GM19468 (cell line): ENCODE measurements around the gene MRPL32.
A peak's percentile ranks its signal among the peaks of the same experiment; 100 is the strongest.
"Not testable (repeated sequence)": the region's sequence is repeated elsewhere in the genome, so short reads cannot be mapped to it uniquely, and the experiment has no call there.

ENCODE experiments used
- ATAC-seq: cut with Tn5 transposase; IDR thresholded peaks from one replicate; pipeline ENCODE4 v1.9.1; 2021; ENCODE audit warnings: mild to moderate bottlenecking, moderate library complexity, moderate number of reproducible peaks; ENCODE audit not compliant: unreplicated experiment; ENCODE audit errors: extremely low read depth

The MRPL32 gene

DNA sequence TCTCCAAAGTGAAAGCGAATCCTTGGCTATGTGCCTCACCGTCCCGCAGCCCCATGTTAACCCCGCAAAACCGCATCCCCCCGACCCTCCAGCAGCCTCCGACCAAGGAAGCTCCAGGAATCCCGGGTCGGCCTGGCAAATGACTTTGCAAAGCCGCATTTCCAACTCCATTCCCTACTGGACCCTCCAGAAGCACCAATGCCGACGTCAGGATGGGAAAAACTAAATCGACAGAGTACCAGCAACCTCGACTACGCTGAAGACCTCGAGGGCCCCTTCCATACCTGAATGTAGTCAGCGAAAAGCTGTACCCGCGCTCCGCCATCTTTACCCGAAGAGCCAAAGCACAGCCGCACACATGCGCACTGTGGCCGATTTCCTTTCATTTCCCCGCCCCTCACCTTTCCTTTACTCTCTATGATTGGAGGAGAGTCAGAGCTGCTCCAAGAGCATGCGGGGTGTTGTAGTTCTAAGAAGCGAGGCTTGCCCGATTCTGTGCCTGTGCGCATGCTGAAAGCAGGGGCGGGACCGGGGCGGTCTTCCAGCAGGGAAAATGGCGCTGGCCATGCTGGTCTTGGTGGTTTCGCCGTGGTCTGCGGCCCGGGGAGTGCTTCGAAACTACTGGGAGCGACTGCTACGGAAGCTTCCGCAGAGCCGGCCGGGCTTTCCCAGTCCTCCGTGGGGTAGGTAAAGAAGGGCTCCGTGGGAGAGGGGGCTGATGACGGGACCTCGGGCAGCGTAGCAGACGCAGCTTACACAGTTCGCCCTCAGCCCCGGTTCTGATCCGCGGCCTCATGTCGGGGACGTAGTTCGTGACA lies at the start of gene MRPL32, which contains the start of gene PSMA2:
TSS of gene MRPL32 (plus strand) at position 543 of the 818 bp plus-strand sequence. CDS start at position 554, 11 bp downstream.
TSS of gene PSMA2 (minus strand) at position 341 of the 818 bp plus-strand sequence. CDS start at position 325, 16 bp downstream.
- peak; percentile 99 for ATAC-seq

DNA sequence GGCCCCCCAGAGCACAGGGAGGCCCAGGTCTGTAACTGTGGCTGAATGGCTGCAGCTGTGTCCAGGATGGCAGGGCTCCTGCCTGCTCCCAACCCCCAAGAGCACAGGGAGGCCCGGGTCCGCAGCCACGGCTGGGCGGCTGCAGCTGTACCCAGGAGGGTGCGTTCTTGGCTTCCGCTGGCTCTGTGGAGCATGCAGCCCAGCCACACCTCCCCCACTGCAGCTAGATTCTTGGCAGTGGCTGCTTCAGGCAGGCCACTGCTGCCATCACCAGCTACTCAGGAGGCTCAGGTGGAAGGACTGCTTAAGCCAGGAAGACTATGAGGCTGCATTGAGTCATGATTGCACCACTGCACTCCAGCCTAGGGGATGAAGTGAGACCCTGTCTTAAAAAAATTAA lies 48.2 kb upstream of the MRPL32 start:
- ATAC-seq = peak; percentile 53

DNA sequence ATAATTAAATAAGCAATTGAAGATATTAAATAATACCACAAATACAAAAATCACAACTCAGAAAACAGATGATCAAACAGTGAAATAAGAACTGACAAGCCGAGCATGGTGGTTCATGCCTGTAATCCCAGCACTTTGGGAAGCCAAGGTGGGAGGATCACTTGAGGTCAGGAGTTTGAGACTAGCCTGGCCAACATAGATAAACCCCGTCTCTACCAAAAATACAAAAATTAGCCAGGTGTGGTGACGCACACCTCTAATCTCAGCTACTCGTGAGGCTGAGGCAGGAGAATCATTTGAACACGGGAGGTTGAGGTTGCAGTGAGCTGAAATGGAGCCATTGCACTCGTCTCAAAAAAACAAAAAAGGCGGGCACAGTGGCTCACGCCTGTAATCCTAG lies 47.0 kb upstream of the MRPL32 start:
- not testable (repeated sequence) for ATAC-seq

DNA sequence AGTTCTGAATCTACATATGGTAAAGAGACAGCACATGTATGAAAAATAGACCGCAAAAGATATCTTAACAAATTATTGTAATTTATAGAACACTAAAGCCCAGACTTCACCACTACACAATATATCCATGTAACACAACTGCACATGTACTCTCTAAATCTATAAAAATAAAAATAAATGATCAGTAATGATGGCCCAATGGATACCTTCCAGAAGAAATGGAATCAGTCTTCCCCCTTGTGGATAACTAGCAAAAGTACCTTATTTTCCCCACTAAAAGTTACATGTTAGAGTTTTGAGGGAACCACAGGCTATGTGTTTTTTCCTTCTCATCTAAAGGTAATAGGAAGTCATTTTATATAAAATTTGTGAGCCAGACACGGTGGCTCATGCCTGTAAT lies 46.0 kb upstream of the MRPL32 start:
- no peak for ATAC-seq

DNA sequence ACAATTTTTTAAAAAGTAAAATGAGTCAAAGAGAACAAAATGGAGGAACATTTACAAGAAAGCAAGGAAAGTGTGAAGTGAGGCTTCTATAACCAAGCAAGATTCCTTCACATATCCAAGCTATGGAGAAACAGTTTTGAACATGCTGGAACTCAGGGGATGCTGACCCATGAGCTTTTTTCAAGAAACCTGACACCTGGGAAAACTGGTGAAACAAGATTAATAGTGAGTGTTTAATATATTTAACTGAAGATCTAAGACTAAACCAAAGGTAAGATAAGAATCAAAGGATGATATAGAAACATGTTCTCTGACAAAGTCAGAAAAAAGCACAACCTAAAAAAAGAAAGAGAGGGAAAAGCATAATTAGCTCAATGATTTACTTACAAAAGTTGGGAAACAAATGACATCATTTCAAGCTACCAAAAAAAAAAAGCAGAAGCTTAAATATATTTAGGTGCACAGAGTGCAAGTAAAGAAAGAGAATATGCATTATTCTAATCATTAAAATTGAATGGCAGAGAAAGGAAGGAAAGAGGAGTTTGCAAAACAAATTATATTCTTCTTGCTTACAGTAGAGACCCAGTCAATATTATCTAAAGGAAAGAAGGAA lies 45.2 kb upstream of the MRPL32 start:
- no peak for ATAC-seq

DNA sequence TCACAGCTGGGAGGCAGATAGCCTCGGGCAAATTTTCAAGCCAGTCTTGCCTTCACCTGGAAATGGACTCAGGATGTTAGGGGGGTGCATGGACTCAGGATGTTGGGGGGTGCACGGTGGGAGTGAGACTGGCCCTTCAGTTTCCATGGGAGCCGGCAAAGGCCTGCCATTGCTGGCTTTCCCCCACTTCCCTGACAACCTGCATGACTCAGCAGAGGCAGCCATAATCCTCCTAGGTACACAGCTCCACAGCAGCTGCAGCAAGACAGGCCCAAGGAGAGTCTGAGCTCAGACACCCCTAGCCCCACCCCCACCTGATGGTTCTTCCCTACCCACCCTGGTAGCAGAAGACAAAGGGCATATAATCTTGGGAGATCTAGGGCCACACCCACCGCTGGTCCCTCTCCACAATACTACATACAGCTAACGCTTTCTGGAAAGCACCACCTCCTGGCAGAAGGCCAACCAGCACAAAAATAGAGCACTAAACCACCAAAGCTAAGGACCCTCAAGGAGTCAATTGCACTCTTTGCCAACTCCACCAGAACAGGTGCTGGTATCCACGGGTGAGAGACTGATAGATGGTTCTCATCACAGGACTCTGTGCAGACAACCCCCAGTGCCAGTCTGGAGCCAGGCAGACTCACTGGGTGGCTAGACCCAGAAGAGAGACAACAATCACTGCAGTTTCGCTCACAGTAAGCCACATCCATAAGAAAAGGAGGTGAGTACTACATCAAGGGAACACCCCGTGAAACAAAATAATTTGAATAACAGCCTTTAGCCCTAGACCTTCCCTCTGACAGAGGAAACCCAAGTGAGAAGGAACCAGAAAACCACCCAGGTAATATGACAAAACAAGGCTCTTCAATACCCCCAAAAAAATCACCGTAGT lies 38.6 kb upstream of the MRPL32 start:
- no peak for ATAC-seq

DNA sequence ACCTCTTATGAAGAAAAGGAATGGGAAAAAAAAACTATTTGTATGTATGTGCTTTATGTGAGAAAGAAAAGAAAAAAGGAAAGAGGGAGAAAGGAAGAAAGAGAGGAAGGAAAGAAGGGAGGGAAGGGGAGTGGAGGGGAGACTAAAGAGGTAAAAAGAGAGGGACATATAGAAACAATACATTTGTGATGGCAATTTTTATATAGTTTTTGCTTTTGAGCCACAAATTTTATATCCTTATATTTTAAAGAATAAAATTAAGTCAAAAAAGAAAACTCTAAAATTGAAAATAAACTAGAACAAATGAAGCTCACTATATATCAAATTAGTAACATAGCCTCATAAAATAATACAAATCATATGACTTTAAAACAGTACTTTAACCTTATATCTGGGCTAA lies 31.3 kb upstream of the MRPL32 start:
- no peak for ATAC-seq

DNA sequence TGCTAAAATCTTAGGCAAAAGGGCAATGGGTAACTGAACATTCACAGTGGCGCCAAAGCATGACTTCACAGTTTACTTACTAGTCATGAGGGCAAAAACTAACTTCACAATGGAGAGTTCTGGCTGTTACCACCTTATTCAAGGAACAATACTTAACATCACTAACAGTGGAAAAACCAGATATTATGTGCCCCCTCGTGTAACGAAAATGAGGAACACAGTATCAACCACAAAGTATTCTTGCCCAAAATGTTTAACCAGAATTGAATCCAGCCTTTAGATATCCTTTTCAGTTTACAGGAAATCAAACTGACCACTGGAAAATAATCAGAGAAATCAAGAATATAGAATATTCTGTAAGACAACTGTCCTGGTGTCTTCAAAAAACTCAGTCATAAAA lies 29.8 kb upstream of the MRPL32 start:
- no peak for ATAC-seq

DNA sequence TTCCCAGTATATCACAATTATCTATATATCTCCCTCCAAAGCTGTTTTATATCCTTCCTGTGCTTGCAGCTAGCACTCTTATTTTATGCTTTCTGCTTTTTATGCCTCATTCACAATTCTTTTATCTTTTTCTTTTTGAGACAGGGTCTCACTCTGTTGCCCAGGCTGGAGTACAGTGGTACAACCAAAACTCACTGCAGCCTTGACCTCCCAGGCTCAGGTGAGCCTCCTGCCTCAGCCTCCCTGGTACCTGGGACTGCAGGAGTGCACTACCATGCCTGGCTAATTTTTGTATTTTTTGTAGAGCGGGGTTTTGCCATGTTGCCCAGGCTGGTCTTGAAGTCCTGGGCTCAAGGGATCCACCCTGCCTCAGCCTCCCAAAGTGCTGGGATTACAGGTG lies 26.0 kb upstream of the MRPL32 start:
- no peak for ATAC-seq

DNA sequence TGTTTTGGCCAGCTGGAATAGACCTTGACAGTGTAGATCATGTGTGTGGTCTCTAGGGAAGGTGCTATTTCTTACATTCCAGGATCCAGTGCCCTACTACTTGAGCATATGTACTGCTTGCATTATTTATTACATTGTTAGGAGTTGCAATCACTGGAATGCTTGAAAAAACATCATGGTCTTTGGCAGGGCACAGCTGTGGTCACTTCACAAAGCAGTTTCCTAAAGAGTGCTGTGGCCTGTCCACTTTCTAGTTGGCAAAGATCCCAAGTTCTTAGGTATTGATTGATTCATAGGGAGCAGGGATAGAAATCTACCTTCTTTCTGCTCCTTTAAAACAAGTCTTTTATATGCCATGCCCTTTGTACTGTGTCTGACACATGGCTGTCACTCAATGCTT lies 24.9 kb upstream of the MRPL32 start:
- no peak for ATAC-seq

DNA sequence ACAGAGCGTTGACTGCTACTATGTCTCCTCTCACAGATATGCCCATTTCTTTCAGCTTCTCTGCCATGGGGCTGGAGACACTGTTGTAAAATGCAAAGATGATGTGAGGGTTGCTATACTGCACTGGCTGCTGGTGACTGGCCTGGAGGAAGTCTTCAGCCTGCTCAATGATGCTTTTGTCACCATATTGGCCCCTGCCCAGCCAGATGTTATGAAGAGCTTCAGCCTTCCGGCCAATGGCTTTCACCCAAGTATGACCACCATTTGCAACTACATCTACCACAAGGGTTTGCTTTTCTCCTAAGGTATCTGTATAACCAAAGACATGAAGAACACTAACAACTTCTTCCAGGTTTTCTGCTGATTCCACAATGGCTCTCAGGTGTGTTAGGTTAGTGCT lies 21.9 kb upstream of the MRPL32 start:
- ATAC-seq = no peak

DNA sequence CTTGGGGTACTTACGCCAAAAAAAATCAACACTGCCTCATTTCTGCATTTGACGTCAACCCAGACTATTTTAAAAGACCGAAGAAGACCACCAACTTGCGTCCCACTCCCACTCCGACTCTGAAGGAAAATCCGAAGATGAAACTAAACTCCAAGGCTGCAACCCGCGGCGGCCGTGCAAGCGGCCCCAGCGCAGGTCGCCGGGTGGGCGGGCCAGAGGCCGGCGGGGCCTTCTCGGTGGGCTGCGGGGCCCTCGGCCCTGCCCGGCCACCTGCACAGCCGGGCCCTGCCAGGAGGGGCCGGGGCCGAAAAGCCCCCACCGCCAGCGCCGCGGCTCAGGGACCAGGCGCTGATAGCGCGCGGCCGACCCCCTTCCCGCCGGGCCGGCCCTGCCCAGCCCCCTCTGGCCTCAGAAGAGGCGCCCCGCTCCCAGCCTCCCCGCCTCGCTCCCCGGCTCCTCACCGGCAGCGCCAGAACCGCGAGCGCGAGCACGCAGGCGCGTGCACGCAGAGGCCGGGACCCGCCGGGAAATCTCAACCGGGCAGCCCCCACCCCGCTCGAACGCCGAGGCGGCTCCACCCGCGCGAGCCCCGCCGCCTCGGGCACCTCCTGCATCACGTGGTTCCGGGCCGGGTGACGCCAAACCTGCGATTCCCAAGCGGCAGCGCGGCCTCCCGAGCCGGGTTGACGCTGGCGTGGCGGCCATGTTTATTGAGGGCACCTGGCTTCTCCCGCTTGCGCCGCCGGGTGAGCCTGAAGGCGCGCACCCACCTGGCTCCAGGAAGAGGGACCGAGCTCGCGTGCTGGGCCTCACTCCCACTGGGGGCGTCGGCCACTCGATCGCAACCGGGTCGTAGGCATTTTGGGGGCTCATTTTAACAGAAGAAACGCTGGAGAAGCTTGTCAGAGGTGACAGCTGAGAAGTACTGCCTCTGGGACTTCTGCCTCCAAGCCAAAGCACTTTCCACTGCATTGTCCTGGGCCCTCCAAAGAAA lies 20.4 kb upstream of the MRPL32 start, which contains the start of gene C7orf25:
TSS of gene C7orf25 (minus strand) at position 617 of the 994 bp plus-strand sequence. CDS start 1,170 bp downstream, outside the sequence.
- peak; percentile 79 for ATAC-seq

DNA sequence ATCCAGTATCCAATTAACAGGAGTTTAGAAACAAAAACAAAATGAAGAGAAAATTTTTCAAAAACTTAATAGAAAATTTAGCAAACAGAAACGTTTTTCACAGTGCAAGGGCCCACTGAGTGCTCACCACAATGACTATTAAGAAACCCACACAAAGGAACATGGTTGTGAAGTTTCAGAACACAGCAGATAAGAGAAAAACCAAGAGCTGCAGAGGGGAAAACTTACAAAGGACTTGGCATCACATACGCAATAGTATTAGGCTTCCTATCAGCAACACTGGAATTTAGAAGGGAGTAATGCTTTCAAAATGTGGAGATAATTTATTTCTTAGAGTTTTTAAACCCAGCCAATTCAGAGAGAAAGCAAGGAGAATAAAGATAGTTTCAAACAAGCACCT lies 18.6 kb upstream of the MRPL32 start:
- ATAC-seq = no peak

DNA sequence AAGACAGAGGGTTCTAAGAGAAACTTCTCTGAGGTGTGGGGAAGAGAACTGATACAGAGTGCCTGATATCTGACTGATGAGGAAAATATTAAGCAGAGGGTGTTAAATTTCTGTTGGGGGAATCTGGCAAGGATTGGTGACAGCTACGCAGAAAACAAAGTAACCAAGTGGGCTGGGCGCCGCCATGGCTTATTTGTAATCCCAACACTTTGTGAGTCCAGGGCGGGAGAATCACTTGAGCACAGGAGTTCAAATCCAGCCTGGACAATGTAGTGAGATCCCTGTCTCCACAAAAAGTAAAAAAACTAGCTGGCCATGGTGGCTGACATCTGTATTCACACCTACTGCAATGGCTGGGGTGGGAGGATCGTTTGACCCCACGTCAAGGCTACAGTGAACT lies 18.2 kb upstream of the MRPL32 start:
- ATAC-seq = no peak

DNA sequence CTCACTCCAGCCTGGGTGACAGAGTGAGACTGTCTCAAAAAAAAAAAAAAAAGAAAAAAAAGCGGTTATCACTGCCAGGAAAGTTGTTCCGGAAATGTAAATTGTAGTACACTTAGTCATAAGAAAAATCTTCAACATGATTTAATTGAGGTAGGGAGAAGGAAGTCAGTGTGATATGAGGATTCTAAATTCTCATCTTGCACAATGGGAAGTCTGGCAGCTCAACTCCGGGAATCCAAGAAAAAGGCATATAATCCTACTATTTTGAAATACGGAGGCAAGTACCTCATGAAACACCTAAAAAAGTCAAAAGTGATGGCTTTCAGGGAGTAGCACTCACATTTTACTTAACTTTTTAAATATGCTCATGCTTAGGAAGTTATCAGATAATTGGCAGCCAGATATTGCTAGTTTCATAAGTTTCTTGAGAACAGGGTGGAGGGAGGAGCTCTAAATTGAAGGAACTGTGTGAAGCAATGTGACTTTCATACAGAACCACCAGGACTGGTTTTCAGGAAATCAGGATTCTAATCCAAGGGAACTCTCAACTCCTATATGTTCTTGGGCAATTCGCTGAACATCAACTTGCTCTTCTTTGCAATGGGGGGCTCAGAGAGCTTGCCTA lies 17.6 kb upstream of the MRPL32 start:
- no peak for ATAC-seq

DNA sequence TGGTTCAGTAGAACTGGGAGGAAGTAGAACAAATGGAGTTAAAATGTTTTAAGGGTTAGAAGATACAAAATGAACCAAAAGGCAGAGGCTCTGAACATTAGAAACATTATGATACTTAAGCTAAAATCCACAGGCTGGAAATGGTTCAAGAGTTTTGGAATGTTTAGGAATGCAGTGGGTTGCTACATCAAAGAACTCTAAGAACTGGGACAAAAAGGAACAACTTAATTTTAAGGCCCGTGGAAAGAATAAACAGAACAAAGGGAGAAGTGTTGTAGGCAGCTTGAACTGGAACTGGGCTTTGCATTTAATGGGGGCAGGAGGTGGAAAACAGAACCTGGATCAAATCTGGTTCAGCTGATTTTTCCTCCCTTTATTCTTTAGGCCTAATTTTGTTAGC lies 16.8 kb upstream of the MRPL32 start:
- ATAC-seq = no peak

DNA sequence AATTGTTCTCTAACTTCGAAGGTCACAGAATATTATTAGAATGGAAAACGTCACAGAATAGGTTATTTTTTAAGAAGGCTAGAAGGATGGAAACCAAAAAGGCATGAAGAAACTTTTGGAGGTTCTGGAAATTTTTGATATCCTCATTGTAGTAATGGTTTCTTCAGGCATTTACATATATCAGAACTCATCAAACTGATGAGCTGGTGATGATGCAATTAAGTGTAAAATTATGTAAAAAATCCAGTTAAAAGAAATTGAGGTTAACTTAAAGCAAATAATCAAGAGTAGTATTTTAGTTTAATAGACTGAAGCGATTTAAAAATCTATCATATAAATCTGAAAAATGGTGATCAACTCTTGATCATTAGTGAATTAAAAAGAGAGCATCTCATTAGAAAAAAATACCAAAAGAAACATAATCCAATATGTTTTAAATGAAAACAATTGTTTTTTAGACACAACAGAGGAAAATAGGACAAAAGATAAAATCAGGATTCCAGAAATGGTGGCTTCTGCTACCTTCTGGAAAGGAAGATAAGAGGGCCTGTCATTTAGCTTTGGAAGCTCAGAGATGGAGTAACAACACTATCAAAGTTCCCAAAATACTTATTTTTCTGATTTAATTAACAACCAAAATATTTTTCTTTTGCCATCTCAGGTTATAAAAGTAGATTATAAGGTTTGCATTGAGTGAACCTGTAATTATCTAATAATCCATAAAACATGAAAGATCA lies 10.0 kb upstream of the MRPL32 start:
- ATAC-seq = no peak

DNA sequence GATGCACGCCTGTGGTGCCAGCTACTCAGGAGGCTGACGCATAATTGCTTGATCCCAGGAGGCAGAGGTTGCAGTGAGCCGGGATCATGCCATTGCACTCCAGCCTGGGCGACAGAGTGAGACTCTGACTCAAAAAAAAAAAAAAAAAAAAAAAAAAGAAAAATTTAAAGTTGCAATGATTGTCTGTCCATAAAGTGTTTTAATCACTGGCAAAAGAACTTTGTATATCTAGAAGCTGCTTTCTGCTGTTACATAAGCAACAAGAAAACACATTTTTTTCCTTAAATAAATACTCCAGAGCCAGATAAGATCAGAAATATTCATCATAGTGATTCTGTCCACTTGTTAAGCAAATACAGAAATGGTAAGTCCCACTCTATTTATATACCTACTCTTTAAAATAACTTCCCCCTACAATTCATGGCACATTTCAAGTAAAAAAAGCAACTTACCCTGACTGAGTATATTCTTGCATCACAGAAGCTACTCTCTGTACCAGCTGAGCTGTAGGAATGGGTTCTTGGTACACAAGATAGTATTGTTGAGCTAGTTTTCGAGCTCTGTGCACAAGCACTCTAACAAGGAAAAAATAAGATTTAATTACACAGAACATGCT lies 7.8 kb upstream of the MRPL32 start:
- no peak for ATAC-seq
